GM12891 (cell line): ENCODE measurements around the gene NEDD4L.

Experiments used
- POLR2A ChIP-seq: IDR thresholded peaks from 2 replicates; pipeline ENCODE4 v1.6.1; 2011; ENCODE audit warnings: low read depth, low read length, control low read depth
- POLR2AphosphoS5 ChIP-seq: IDR thresholded peaks from 2 replicates; pipeline ENCODE4 v1.6.1; 2011; ENCODE audit warnings: low read depth, low read length, control low read depth
- SPI1 ChIP-seq: IDR thresholded peaks from 2 replicates; pipeline ENCODE4 v1.6.1; 2011; ENCODE audit warnings: low read depth, low read length, control low read depth
- TAF1 ChIP-seq: IDR thresholded peaks from 2 replicates; pipeline ENCODE4 v1.6.1; 2011; ENCODE audit warnings: low read depth, low read length, control low read depth

GRCh38 chr18:58027341-58027740 lies 16.7 kb upstream of the NEDD4L start:
- TF ChIP-seq TAF1 (no peak), POLR2A (no peak), POLR2AphosphoS5 (no peak), SPI1 (no peak)
